ENCODE measurements around the gene ARHGAP22.

DNA sequence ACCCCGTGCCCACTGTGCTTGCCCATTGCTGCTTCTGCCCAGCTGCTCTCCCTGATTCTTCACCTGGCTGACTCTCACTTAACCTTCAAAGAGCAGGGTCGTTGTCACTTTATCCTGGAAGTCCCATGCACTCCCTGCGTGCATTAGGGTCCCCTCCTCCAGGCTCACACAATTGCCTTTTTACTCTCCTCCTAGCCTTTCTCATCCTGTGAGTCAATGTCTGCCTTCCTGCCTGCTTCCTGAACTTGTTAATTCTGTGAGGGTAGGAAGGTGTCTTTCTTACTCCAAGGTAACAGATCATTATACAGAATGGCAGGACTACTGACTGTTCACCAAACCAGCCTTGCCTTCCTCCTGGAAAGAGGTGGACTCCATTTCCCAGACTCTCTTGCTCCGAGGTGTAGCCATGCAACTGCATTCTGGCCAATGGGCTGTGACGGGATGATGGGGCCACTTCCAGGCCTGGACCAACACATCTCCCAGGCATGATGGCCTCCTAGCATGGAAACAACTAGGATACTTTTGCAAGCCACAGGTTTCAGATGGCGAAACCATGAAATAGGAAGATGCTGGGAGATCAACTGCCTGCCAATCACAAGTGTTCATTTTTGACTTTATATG, 54.7 kb downstream of the ARHGAP22 start:
- TF ChIP-seq CTCF (IDR thresholded peaks at IDR 0.05) (no peak), POLR2A (IDR thresholded peaks at IDR 0.05) (no peak)

Measured in heart left ventricle (tissue), 13 donors.